Tibial nerve (tissue), 4 donors: ENCODE data around the gene ARG2. TPM values are rescaled to one million over a fixed set of nuclear protein-coding genes. Genes with fewer than 3 reads are reported as not detected.

ENCODE experiments used
- DNase-seq, 2 donors: peaks; one replicate each; pipeline ENCODE4 v3.0.0-alpha.2; 2019; ENCODE audit warnings: low spot score in 2 of 2
- H3K27ac ChIP-seq, 4 donors: fragments of 200-600 bp; sonication (generic) in 3 of 4; one replicate each; pipeline ENCODE4 v1.5.1; 2017 to 2019; ENCODE audit warnings: mild to moderate bottlenecking in 1 of 4
- H3K27me3 ChIP-seq, 2 donors: fragments of 200-600 bp; sonication (generic) in 1 of 2; one replicate each; pipeline versions ENCODE4 v1.5.1 to v1.6.0; 2017 to 2019
- H3K36me3 ChIP-seq, 3 donors: fragments of 200-600 bp; sonication (generic); one replicate each; pipeline ENCODE4 v1.5.1; 2018 to 2019
- H3K4me1 ChIP-seq, 4 donors: fragments of 200-600 bp; sonication (generic) in 3 of 4; one replicate each; pipeline ENCODE4 v1.5.1; 2017 to 2019
- H3K4me3 ChIP-seq, 4 donors: fragments of 200-600 bp; sonication (generic) in 3 of 4; one replicate each; pipeline ENCODE4 v1.5.1; 2017 to 2019; ENCODE audit warnings: mild to moderate bottlenecking in 1 of 4, moderate library complexity in 1 of 4
- H3K9me3 ChIP-seq, 4 donors: fragments of 200-600 bp; sonication (generic) in 3 of 4; one replicate each; pipeline ENCODE4 v1.5.1; 2017 to 2019
- CTCF ChIP-seq, 5 experiments: fragments of 200-600 bp in 3 of 5; fragments of 450-650 bp in 2 of 5; sonication (generic) in 3 of 5; IDR thresholded peaks; one replicate each; pipeline ENCODE4 v1.5.1; 2016 to 2019; ENCODE audit warnings: antibody characterized with exemption in 5 of 5, mild to moderate bottlenecking in 3 of 5, moderate library complexity in 2 of 5
- EP300 ChIP-seq, 2 donors: sonication (generic); formaldehyde crosslinking; IDR thresholded peaks; one replicate each; pipeline ENCODE4 v1.6.1; 2017; ENCODE audit warnings: antibody characterized with exemption in 2 of 2, mild to moderate bottlenecking in 1 of 2
- POLR2A ChIP-seq, 2 donors: fragments of 450-650 bp; IDR thresholded peaks; one replicate each; pipeline ENCODE4 v1.6.1; 2017; ENCODE audit warnings: antibody characterized with exemption in 2 of 2, mild to moderate bottlenecking in 2 of 2, moderate library complexity in 2 of 2
- WGBS, 2 donors: methylation state at CpG; one replicate each; pipeline ENCODE4 v1.1.5; 2018; 5-methylcytosine and 5-hydroxymethylcytosine counted together
- total RNA-seq, 4 donors: library from RNA; depleted of rRNA; stranded (reverse); fragments of >200 nt; gene quantifications; one replicate each; pipeline ENCODE4 v1.1.0, GENCODE V29; 2016

Gene ARG2
- total RNA-seq, 4 donors from 2014 or later = 0.44 to 21.3 (median 2.6) TPM

- H3K36me3 ChIP-seq = peaks cover 0 to 99% (median 36%) of the 10 kb centered on the region in 3 donors
Observed at GRCh38 chr14:67653651-67654280, 34.0 kb downstream of the ARG2 start.

GRCh38 chr14:67663633-67664032, 43.9 kb downstream of the ARG2 start:
- H3K4me3 ChIP-seq = no peak overlapping the region
- no peaks in the 10 kb centered on the region for H3K27me3 ChIP-seq
- no peak for DNase-seq
- WGBS, 2 donors = 95 to 96% methylated on average over 4 of the region's 4 CpGs
- peaks cover 0 to 31% (median 3%) of the 10 kb centered on the region in 4 donors for H3K4me1 ChIP-seq
- H3K9me3 ChIP-seq = no peaks in the 10 kb centered on the region
- H3K36me3 ChIP-seq = peaks cover 0 to 21% (median 0%) of the 10 kb centered on the region in 3 donors
- no peak overlapping the region for H3K27ac ChIP-seq
- no peak for TF ChIP-seq POLR2A (IDR thresholded peaks at IDR 0.05)
- TF ChIP-seq EP300 (IDR thresholded peaks at IDR 0.05) = no peak
- TF ChIP-seq CTCF (IDR thresholded peaks at IDR 0.05) = no peak

More at GRCh38 chr14:67653651-67654280, 34.0 kb downstream of the ARG2 start:
- H3K4me1 ChIP-seq = no peaks in the 10 kb centered on the region
- no peak overlapping the region for H3K4me3 ChIP-seq
- TF ChIP-seq CTCF (IDR thresholded peaks at IDR 0.05) (no peak), EP300 (IDR thresholded peaks at IDR 0.05) (no peak), POLR2A (IDR thresholded peaks at IDR 0.05) (no peak)
- DNase-seq = no peak
- H3K9me3 ChIP-seq = no peaks in the 10 kb centered on the region
- 76 to 82% methylated on average over 6 of the region's 6 CpGs for WGBS, 2 donors
- no peaks in the 10 kb centered on the region for H3K27me3 ChIP-seq
- H3K27ac ChIP-seq = no peak overlapping the region

- 44 to 68% methylated on average over 2 of the region's 2 CpGs for WGBS, 2 donors
- no peak overlapping the region for H3K4me3 ChIP-seq
- DNase-seq = no peak
- TF ChIP-seq EP300 (IDR thresholded peaks at IDR 0.05) (no peak), CTCF (IDR thresholded peaks at IDR 0.05) (no peak), POLR2A (IDR thresholded peaks at IDR 0.05) (no peak)
- H3K4me1 ChIP-seq = peaks cover 0 to 36% (median 3%) of the 10 kb centered on the region in 4 donors
- H3K27me3 ChIP-seq = no peaks in the 10 kb centered on the region
- H3K9me3 ChIP-seq = no peaks in the 10 kb centered on the region
- peaks cover 0 to 8% (median 0%) of the 10 kb centered on the region in 3 donors for H3K36me3 ChIP-seq
- no peak overlapping the region for H3K27ac ChIP-seq
Observed at GRCh38 chr14:67665868-67666267, 46.1 kb downstream of the ARG2 start.

GRCh38 chr14:67666750-67667449, 47.2 kb downstream of the ARG2 start:
- peak; percentile 44 to 70 (median 60) for TF ChIP-seq CTCF (IDR thresholded peaks at IDR 0.05)
- no peak for TF ChIP-seq POLR2A (IDR thresholded peaks at IDR 0.05)
- H3K27ac ChIP-seq = no peak overlapping the region
- H3K4me1 ChIP-seq = peaks cover 0 to 46% (median 6%) of the 10 kb centered on the region in 4 donors
- 22 to 29% methylated on average over 1 of the region's 1 CpG for WGBS, 2 donors
- H3K36me3 ChIP-seq = peaks cover 0 to 5% (median 0%) of the 10 kb centered on the region in 3 donors
- no peaks in the 10 kb centered on the region for H3K9me3 ChIP-seq
- H3K4me3 ChIP-seq = no peak overlapping the region
- no peaks in the 10 kb centered on the region for H3K27me3 ChIP-seq
- DNase-seq = peak in 1 of 2 donors; percentile 29

- Histone ChIP-seq H3K4me1 (peaks cover 0 to 62% (median 19%) of the 10 kb centered on the region in 4 donors), H3K36me3 (no peaks in the 10 kb centered on the region), H3K9me3 (no peaks in the 10 kb centered on the region), H3K4me3 (no peak overlapping the region), H3K27ac (no peak overlapping the region), H3K27me3 (no peaks in the 10 kb centered on the region)
- no peak for DNase-seq
- no peak for TF ChIP-seq EP300 (IDR thresholded peaks at IDR 0.05)
Observed at GRCh38 chr14:67668559-67668958, 48.8 kb downstream of the ARG2 start.
